ENCODE results near the gene ZNF431. TPM values are rescaled to one million over a fixed set of nuclear protein-coding genes. Genes with fewer than 3 reads are reported as not detected.
A peak's percentile ranks its signal among the peaks of the same experiment; 100 is the strongest.

Gene ZNF431
- total and polyA plus RNA-seq, 2 of the 8 experiments (the other 6 are each of a cell fraction or from before 2014, with no cell fraction given), result 6.7 to 43.2 TPM

DNA sequence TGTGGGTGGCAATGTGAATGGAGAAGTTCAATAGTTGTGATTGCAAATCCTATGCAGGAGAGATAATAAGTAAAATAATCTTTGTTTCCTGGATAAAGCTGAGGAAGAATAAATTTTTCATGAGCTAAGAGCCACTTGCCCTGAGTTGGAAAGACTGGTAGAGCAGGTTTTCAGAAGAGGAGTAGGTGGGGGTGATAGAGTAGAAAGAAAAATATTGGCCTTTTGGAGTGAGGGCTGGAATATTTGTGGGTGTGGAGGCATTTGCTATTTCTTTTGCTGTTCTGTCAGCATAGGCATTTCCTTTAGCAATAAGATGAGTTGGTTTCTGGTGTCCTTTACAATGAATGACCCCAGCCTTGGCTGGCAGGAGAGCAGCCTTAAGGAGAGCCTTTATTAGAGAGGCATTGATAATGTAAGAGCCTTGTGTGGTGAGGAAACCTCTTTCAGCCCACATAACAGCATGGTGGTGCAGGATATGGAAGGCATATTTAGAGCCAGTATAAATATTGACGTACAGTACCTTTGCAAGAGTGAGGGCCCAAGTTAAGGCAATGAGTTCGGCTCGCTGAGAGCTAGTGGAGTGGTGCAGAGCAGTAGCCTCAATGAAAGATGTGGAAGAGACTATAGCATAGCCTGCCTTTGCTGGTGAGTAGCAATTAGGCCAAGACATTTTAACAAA lies 11.6 kb upstream of the ZNF431 start:
- H3K4me2 ChIP-seq (ENCODE audit: insufficient read depth in 1 of 2, low read depth in 2 of 2, low read length in 2 of 2), result peak overlapping the region in 1 of 2 experiments; percentile 50; a peak in 2 of 4 replicates
- CTCF ChIA-PET (ENCODE audit: partially characterized antibody), result interaction anchor here (1.0 to 1.2 kb wide), 2 partner anchors 27 to 126 kb away, joined by 3 read pairs; no protein-coding TSS in a partner anchor
- H3K79me1 ChIP-seq (ENCODE audit: low read depth, low read length), result no peaks in the 10 kb centered on the region

More for the DNA sequence above, 11.6 kb upstream of the ZNF431 start:
- DNase-seq (ENCODE audit: low read depth in 1 of 2, low spot score in 2 of 2) (no peak), FAIRE-seq (no peak)
- TF ChIP-seq SP4 (IDR thresholded peaks at IDR 0.05; ENCODE audit: low read length) (no peak), EP300 (IDR thresholded peaks at IDR 0.05; ENCODE audit: borderline replicate concordance in 1 of 2, low read depth in 2 of 2, low read length in 2 of 2) (peak in 1 of 2 experiments; percentile 70; a peak in 1 of 3 replicates)
- Histone ChIP-seq H3K4me3 (ENCODE audit: extremely low read depth in 1 of 4, insufficient read depth in 2 of 4, low read depth in 3 of 4, low read length in 4 of 4) (peak overlapping the region in 1 of 4 experiments; percentile 16; a peak in 1 of 8 replicates), H4K8ac (ENCODE audit: extremely low read depth, insufficient read depth, low read length) (no peak overlapping the region), H3K14ac (ENCODE audit: insufficient read length) (no peak overlapping the region), H2AK5ac (ENCODE audit: low read depth, low read length) (no peak overlapping the region), H2BK12ac (ENCODE audit: low read depth, low read length) (no peak overlapping the region), H3K23me2 (ENCODE audit: low read depth, low read length) (no peaks in the 10 kb centered on the region), H3K18ac (ENCODE audit: extremely low read depth, low read length) (no peak overlapping the region), H2AFZ (ENCODE audit: low read length) (no peak overlapping the region), H2BK120ac (replicated peaks; ENCODE audit: low read depth, low read length) (no peak overlapping the region), H3K9ac (replicated peaks in 1 of 4; ENCODE audit: extremely low read depth in 1 of 4, low read depth in 3 of 4, low read length in 3 of 4) (no peak overlapping the region), H3K27me3 (replicated peaks in 1 of 4; ENCODE audit: control insufficient read depth in 3 of 4, extremely low read depth in 1 of 4, insufficient read depth in 3 of 4, low read length in 3 of 4) (no peaks in the 10 kb centered on the region), H3K4ac (replicated peaks; ENCODE audit: insufficient read length, low read depth, low read length) (no peak overlapping the region), H4K91ac (replicated peaks; ENCODE audit: insufficient read length, low read length) (no peak overlapping the region), H3K56ac (replicated peaks; ENCODE audit: insufficient read length, low read depth, low read length) (no peak overlapping the region), H2BK20ac (ENCODE audit: low read length) (no peak overlapping the region), H4K20me1 (replicated peaks in 1 of 2; ENCODE audit: control insufficient read depth in 1 of 2, insufficient read depth in 2 of 2, low read length in 2 of 2) (no peaks in the 10 kb centered on the region), H4K5ac (ENCODE audit: insufficient read length, low read depth, low read length) (no peak overlapping the region), H3K27ac (ENCODE audit: low read depth, low read length) (no peak overlapping the region), H3K9me3 (ENCODE audit: insufficient read depth in 2 of 2, low read depth in 1 of 2, low read length in 1 of 2) (no peaks in the 10 kb centered on the region), H3K23ac (ENCODE audit: insufficient read length) (no peak overlapping the region), H3K36me3 (ENCODE audit: control insufficient read depth in 2 of 4, insufficient read depth in 4 of 4, low read length in 3 of 4) (no peaks in the 10 kb centered on the region), H3K79me2 (ENCODE audit: control insufficient read depth in 1 of 2, insufficient read depth in 2 of 2, low read length in 2 of 2) (no peaks in the 10 kb centered on the region), H3K4me1 (replicated peaks in 1 of 4; ENCODE audit: control insufficient read depth in 3 of 4, insufficient read depth in 4 of 4, low read length in 3 of 4) (no peaks in the 10 kb centered on the region; a peak in 1 of 7 replicates), H2BK5ac (ENCODE audit: low read depth, low read length) (no peak overlapping the region), H2BK15ac (ENCODE audit: low read length) (no peak overlapping the region)
- WGBS, 2 experiments (ENCODE audit: extremely low coverage in 1 of 2, insufficient coverage in 1 of 2, insufficient read length in 1 of 2, insufficient replicate concordance in 2 of 2, low coverage in 1 of 2, low lambda C conversion rate in 2 of 2, missing lambda C conversion rate in 1 of 2), result 65% methylated on average over 3 of the region's 3 CpGs; no CpG with 5 or more reads in 1 of the 2 experiments
- POLR2A ChIA-PET (ENCODE audit: partially characterized antibody), result interaction anchor here (1.8 kb wide), 1 partner anchor 12 kb away, joined by 9 read pairs; the partner anchor contains the start of gene ZNF431
